CD4-positive, alpha-beta T cell treated with Interferon gamma for 1 hour (primary cell): ENCODE data around the gene WWTR1.
A peak's percentile ranks its signal among the peaks of the same experiment; 100 is the strongest.

Experiments
- DNase-seq: peaks from one replicate; pipeline ENCODE4 v3.0.0-alpha.2; 2020

WWTR1 gene

GRCh38 chr3:149657926-149658743 is at the start of gene WWTR1:
Gene WWTR1, minus strand, starts transcription at chr3:149658025. Its CDS starts 719 bp downstream, at chr3:149657306.
- DNase-seq: peak; percentile 5

GRCh38 chr3:149706905-149707304 is 49.1 kb upstream of the WWTR1 start:
- DNase-seq: no peak

- DNase-seq: no peak
Observed at GRCh38 chr3:149705416-149705815, 47.6 kb upstream of the WWTR1 start.

- DNase-seq: no peak
Observed at GRCh38 chr3:149703466-149703865, 45.6 kb upstream of the WWTR1 start.

GRCh38 chr3:149702691-149703441 is 45.0 kb upstream of the WWTR1 start:
- DNase-seq: no peak

GRCh38 chr3:149701977-149702350 is 44.1 kb upstream of the WWTR1 start:
- DNase-seq: no peak

- DNase-seq: no peak
Observed at GRCh38 chr3:149701206-149701976, 43.6 kb upstream of the WWTR1 start.

- DNase-seq: no peak
Observed at GRCh38 chr3:149688122-149688757, 30.4 kb upstream of the WWTR1 start.

GRCh38 chr3:149686996-149687395 is 29.2 kb upstream of the WWTR1 start:
- no peak for DNase-seq

GRCh38 chr3:149678351-149678950 is 20.6 kb upstream of the WWTR1 start:
- DNase-seq: no peak

GRCh38 chr3:149673393-149673792 is 15.6 kb upstream of the WWTR1 start:
- no peak for DNase-seq

GRCh38 chr3:149670742-149671492 is 13.1 kb upstream of the WWTR1 start:
- DNase-seq: no peak

- DNase-seq: no peak
Observed at GRCh38 chr3:149667576-149667975, 9.8 kb upstream of the WWTR1 start.

GRCh38 chr3:149663966-149664365 is 6.1 kb upstream of the WWTR1 start:
- DNase-seq: no peak

- DNase-seq: no peak
Observed at GRCh38 chr3:149662240-149662887, 4.5 kb upstream of the WWTR1 start.

GRCh38 chr3:149660462-149660861 is 2.6 kb upstream of the WWTR1 start:
- DNase-seq: no peak

- no peak for DNase-seq
Observed at GRCh38 chr3:149658744-149659497, 1.1 kb upstream of the WWTR1 start.

- DNase-seq: no peak
Observed at GRCh38 chr3:149657321-149657925, 402 bp downstream of the WWTR1 start.

- DNase-seq: no peak
Observed at GRCh38 chr3:149655826-149656574, 1.8 kb downstream of the WWTR1 start.
